B cell (primary cell): ENCODE measurements around the gene HERC4. TPM values are rescaled to one million over a fixed set of nuclear protein-coding genes. Genes with fewer than 3 reads are reported as not detected.
A peak's percentile ranks its signal among the peaks of the same experiment; 100 is the strongest.

ENCODE experiments used
- ATAC-seq: fragments of 200-7000 bp; cut with Tn5 transposase; one replicate; pipeline ENCODE4 v1.10.0; 2021; ENCODE audit warnings: low read depth, mild to moderate bottlenecking, moderate number of reproducible peaks, moderate library complexity
- CTCF ChIA-PET: fragments of 350-600 bp; sonication (Branson Sonifier 250); formaldehyde crosslinking; loops from one replicate; lab custom pipeline; 2021; ENCODE audit warnings: antibody characterized with exemption, inconsistent platforms; lab: Charles Lee
- POLR2A ChIA-PET: fragments of 350-600 bp; sonication (Branson Sonifier 250); formaldehyde crosslinking; loops from one replicate; lab custom pipeline; 2021; ENCODE audit warnings: antibody characterized with exemption; lab: Charles Lee
- DNase-seq: peaks from one replicate; pipeline ENCODE4 v3.0.0; 2013
- H2AFZ ChIP-seq: 2 replicates; pipeline ENCODE4 v1.6.1; 2012; ENCODE audit warnings: mild to moderate bottlenecking, low read depth, low read length; ENCODE audit not compliant: insufficient read depth, poor library complexity, severe bottlenecking
- H3K27ac ChIP-seq, 2 donors: 1 replicate in 1 of 2; 2 replicates in 1 of 2; pipeline ENCODE4 v1.5.1; 2012 to 2013; ENCODE audit warnings: low read length in 2 of 2, mild to moderate bottlenecking in 2 of 2, moderate library complexity in 1 of 2
- H3K27me3 ChIP-seq, 4 experiments: fragments of 200-600 bp in 1 of 4; sonication (generic) in 1 of 4; replicated peaks in 1 of 4; 1 replicate in 2 of 4; 2 replicates in 2 of 4; pipeline versions ENCODE4 v1.6.1 to v1.7.0; 2013 to 2016; ENCODE audit warnings: low read length in 3 of 4, mild to moderate bottlenecking in 2 of 4, mixed read lengths in 1 of 4, moderate library complexity in 1 of 4; ENCODE audit not compliant: insufficient read depth in 4 of 4, control insufficient read depth in 3 of 4; ENCODE audit errors: control extremely low read depth in 1 of 4
- H3K36me3 ChIP-seq, 2 experiments: replicated peaks in 1 of 2; 1 replicate in 1 of 2; 2 replicates in 1 of 2; pipeline versions ENCODE4 v1.6.1 to v1.7.1; 2013; ENCODE audit warnings: low read length in 1 of 2; ENCODE audit not compliant: insufficient read depth in 2 of 2, control insufficient read depth in 1 of 2; ENCODE audit errors: control extremely low read depth in 1 of 2, extremely low read depth in 1 of 2
- H3K4me1 ChIP-seq, 2 donors: fragments of 200-600 bp in 1 of 2; sonication (generic) in 1 of 2; 1 replicate in 1 of 2; 2 replicates in 1 of 2; pipeline versions ENCODE4 v1.5.1 to v1.6.1; 2013 to 2017; ENCODE audit warnings: low read length in 2 of 2; ENCODE audit not compliant: control insufficient read depth in 2 of 2, insufficient read depth in 2 of 2
- H3K4me2 ChIP-seq: replicated peaks from 2 replicates; pipeline ENCODE3; 2012; ENCODE audit warnings: mild to moderate bottlenecking, low read depth, low read length; ENCODE audit not compliant: poor library complexity, severe bottlenecking
- H3K4me3 ChIP-seq, 5 experiments: fragments of 200-600 bp in 1 of 5; sonication (generic) in 1 of 5; 1 replicate in 3 of 5; 2 replicates in 2 of 5; pipeline versions ENCODE4 v1.5.1 to v1.7.0; 2011 to 2016; ENCODE audit warnings: low read length in 4 of 5, mild to moderate bottlenecking in 4 of 5, low read depth in 2 of 5, control low read depth in 1 of 5, moderate library complexity in 1 of 5; ENCODE audit not compliant: insufficient read depth in 1 of 5; ENCODE audit errors: control extremely low read depth in 1 of 5, extremely low read depth in 1 of 5
- H3K79me2 ChIP-seq: fragments of 200-600 bp; sonication (generic); one replicate; pipeline ENCODE4 v1.6.0; 2016; ENCODE audit warnings: low read length; ENCODE audit not compliant: control insufficient read depth, insufficient read depth
- H3K9ac ChIP-seq: fragments of 200-600 bp; sonication (generic); 2 replicates; pipeline ENCODE4 v1.6.1; 2017; ENCODE audit warnings: mild to moderate bottlenecking, low read length, moderate library complexity
- H3K9me3 ChIP-seq, 3 donors: one replicate each; pipeline versions ENCODE4 v1.6.1 to v1.7.1; 2013; ENCODE audit warnings: low read length in 2 of 3; ENCODE audit not compliant: control insufficient read depth in 2 of 3, insufficient read depth in 1 of 3; ENCODE audit errors: control extremely low read depth in 1 of 3
- H4K20me1 ChIP-seq: 2 replicates; pipeline ENCODE4 v1.6.0; 2012; ENCODE audit warnings: mild to moderate bottlenecking, low read length; ENCODE audit not compliant: insufficient read depth, control insufficient read depth, poor library complexity, severe bottlenecking
- H3K27ac Mint-ChIP-seq: one replicate; pipeline ENCODE4 v1.8.0; 2021; ENCODE audit warnings: mixed read lengths
- H3K27me3 Mint-ChIP-seq: one replicate; pipeline ENCODE4 v1.8.0; 2021; ENCODE audit warnings: mixed read lengths
- H3K4me1 Mint-ChIP-seq: one replicate; pipeline ENCODE4 v1.8.0; 2021; ENCODE audit warnings: mixed read lengths
- H3K4me3 Mint-ChIP-seq: one replicate; pipeline ENCODE4 v1.8.0; 2021; ENCODE audit warnings: mixed read lengths
- H3K9me3 Mint-ChIP-seq: one replicate; pipeline ENCODE4 v1.8.0; 2022; ENCODE audit warnings: mixed read lengths; ENCODE audit not compliant: insufficient read depth
- CTCF ChIP-seq: fragments of 200-600 bp; IDR thresholded peaks from one replicate; pipeline ENCODE4 v1.8.0; 2022; ENCODE audit warnings: antibody characterized with exemption, mild to moderate bottlenecking
- EZH2 ChIP-seq: IDR thresholded peaks from 2 replicates; pipeline ENCODE4 v1.6.1; 2012; ENCODE audit warnings: borderline replicate concordance, low read depth, mild to moderate bottlenecking, moderate library complexity, low read length; ENCODE audit not compliant: insufficient read depth, poor library complexity, severe bottlenecking
- WGBS: methylation state at CpG from one replicate; pipeline ENCODE4 v1.1.5; 2013; ENCODE audit warnings: missing lambda C conversion rate; ENCODE audit not compliant: insufficient coverage; 5-methylcytosine and 5-hydroxymethylcytosine counted together
- intact Hi-C: fragments of 100-400 bp; cut with micrococcal nuclease; formaldehyde crosslinking; loops from one replicate; pipeline ENCODE4 v1.10.0; 2022
- polyA minus RNA-seq: library from RNA; depleted of rRNA, polyadenylated mRNA; stranded (reverse); fragments of >200 nt; gene quantifications from 2 replicates; pipeline ENCODE4 v1.2.3, GENCODE V29; 2012
- polyA plus RNA-seq: library from polyadenylated mRNA; depleted of rRNA; stranded (reverse); fragments of >200 nt; gene quantifications from 2 replicates; pipeline ENCODE4 v1.2.3, GENCODE V29; 2012
- total RNA-seq, 2 donors: library from RNA; stranded (reverse); fragments of 120-200 nt in 1 of 2; gene quantifications; 1 replicate in 1 of 2; 2 replicates in 1 of 2; pipeline versions ENCODE4 v1.2.3 to v1.2.4, GENCODE V29; 2013 to 2022

The HERC4 gene
- total RNA-seq (118 and 126 TPM in 2 replicates), polyA plus RNA-seq (18.2 and 32.9 TPM in 2 replicates), polyA minus RNA-seq (21.2 and 26.7 TPM in 2 replicates)
- total RNA-seq (2013), result 81.9 TPM

GRCh38 chr10:68074775-68075549, at the start of gene HERC4:
HERC4 (minus strand) TSS chr10:68075283; CDS start chr10:68073108, 2,175 bp downstream.
- H3K27me3 Mint-ChIP-seq, result no peaks in the 10 kb centered on the region
- Histone ChIP-seq H3K4me1 (peaks cover 13 to 33% of the 10 kb centered on the region in 2 donors), H3K79me2 (peaks cover 35% of the 10 kb centered on the region), H4K20me1 (no peaks in the 10 kb centered on the region), H3K27me3 (no peaks in the 10 kb centered on the region), H3K4me3 (peak within 1 kb of the TSS; percentile 83 to 95 (median 90)), H3K9me3 (no peaks in the 10 kb centered on the region), H3K9ac (peak within 1 kb of the TSS; percentile 98), H3K36me3 (peaks cover 0 to 12% of the 10 kb centered on the region in 2 experiments), H3K27ac (peak within 1 kb of the TSS; percentile 99 to 100), H3K4me2 (peak within 1 kb of the TSS; percentile 86), H2AFZ (peak within 1 kb of the TSS; percentile 81)
- peak; percentile 96 for DNase-seq
- H3K9me3 Mint-ChIP-seq, result no peaks in the 10 kb centered on the region
- intact Hi-C loops, result loop anchor here (1.0 to 10.0 kb wide), 9 partner anchors 50 to 882 kb away; partner anchors contain the start of genes DDX21, DDX50, SIRT1 and SLC25A16
- no peak for TF ChIP-seq CTCF
- no peak for TF ChIP-seq EZH2
- peak within 1 kb of the TSS; percentile 98 for H3K27ac Mint-ChIP-seq
- CTCF ChIA-PET, result interaction anchor here (2.1 kb wide), 1 partner anchor 220 kb away, joined by 4 read pairs; no protein-coding TSS in a partner anchor
- POLR2A ChIA-PET, result interaction anchor here (0.6 to 1.1 kb wide), 6 partner anchors 14 to 1605 kb away, joined by 4 to 9 read pairs (median 8); no protein-coding TSS in a partner anchor
- under 1% methylated on average over 40 of the region's 64 CpGs for WGBS
- peak within 1 kb of the TSS; percentile 95 for H3K4me3 Mint-ChIP-seq
- ATAC-seq, result peak; percentile 88
- H3K4me1 Mint-ChIP-seq, result peaks cover 38% of the 10 kb centered on the region

- Histone ChIP-seq H4K20me1 (no peaks in the 10 kb centered on the region), H3K27me3 (no peaks in the 10 kb centered on the region), H3K4me3 (no peak overlapping the region), H3K9ac (no peak overlapping the region), H3K4me1 (no peaks in the 10 kb centered on the region), H2AFZ (no peak overlapping the region), H3K27ac (no peak overlapping the region), H3K9me3 (no peaks in the 10 kb centered on the region), H3K4me2 (no peak overlapping the region), H3K79me2 (no peaks in the 10 kb centered on the region), H3K36me3 (no peaks in the 10 kb centered on the region)
- ATAC-seq, result no peak
- ChIA-PET POLR2A (no interaction called here), CTCF (no interaction called here)
- H3K27me3 Mint-ChIP-seq, result peaks cover 11% of the 10 kb centered on the region
- no peaks in the 10 kb centered on the region for H3K9me3 Mint-ChIP-seq
- WGBS, result 75% methylated on average over 2 of the region's 3 CpGs
- no peaks in the 10 kb centered on the region for H3K4me1 Mint-ChIP-seq
- H3K4me3 Mint-ChIP-seq, result no peak overlapping the region
- TF ChIP-seq CTCF, result no peak
- no peak for TF ChIP-seq EZH2
- intact Hi-C loops, result no loop called here
- DNase-seq, result no peak
- H3K27ac Mint-ChIP-seq, result no peak overlapping the region
Observed at GRCh38 chr10:68124718-68125117, 49.6 kb upstream of the HERC4 start.
